ENCODE results near the gene MYO15A.

DNA sequence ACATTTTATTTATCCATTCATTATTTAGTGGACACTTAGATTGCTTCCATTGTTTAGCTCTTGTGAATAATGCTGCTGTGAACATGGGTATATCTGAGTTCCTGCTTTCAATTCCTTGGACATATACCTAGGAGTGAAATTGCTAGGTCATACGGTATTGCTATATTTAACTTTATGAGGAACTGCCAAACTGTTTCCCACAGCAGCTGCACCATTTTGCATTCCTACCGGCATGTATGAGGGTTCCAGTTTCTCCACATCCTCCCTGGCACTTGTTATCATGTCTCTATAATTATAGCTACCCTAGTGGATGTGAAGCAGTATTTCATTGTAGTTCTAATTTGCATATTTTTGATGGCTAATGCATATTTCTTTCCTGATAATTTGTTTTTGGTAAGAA, 44.5 kb upstream of the MYO15A start:
- TF ChIP-seq, protein P1, sequence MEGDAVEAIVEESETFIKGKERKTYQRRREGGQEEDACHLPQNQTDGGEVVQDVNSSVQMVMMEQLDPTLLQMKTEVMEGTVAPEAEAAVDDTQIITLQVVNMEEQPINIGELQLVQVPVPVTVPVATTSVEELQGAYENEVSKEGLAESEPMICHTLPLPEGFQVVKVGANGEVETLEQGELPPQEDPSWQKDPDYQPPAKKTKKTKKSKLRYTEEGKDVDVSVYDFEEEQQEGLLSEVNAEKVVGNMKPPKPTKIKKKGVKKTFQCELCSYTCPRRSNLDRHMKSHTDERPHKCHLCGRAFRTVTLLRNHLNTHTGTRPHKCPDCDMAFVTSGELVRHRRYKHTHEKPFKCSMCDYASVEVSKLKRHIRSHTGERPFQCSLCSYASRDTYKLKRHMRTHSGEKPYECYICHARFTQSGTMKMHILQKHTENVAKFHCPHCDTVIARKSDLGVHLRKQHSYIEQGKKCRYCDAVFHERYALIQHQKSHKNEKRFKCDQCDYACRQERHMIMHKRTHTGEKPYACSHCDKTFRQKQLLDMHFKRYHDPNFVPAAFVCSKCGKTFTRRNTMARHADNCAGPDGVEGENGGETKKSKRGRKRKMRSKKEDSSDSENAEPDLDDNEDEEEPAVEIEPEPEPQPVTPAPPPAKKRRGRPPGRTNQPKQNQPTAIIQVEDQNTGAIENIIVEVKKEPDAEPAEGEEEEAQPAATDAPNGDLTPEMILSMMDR (IDR thresholded peaks at IDR 0.05) = no peak
- no peak for TF ChIP-seq POLR2AphosphoS5 (IDR thresholded peaks at IDR 0.05)
